ENCODE data around the gene TCN1.
"Not testable (repeated sequence)": the region's sequence is repeated elsewhere in the genome, so short reads cannot be mapped to it uniquely, and the experiment has no call there.

The TCN1 gene

DNA sequence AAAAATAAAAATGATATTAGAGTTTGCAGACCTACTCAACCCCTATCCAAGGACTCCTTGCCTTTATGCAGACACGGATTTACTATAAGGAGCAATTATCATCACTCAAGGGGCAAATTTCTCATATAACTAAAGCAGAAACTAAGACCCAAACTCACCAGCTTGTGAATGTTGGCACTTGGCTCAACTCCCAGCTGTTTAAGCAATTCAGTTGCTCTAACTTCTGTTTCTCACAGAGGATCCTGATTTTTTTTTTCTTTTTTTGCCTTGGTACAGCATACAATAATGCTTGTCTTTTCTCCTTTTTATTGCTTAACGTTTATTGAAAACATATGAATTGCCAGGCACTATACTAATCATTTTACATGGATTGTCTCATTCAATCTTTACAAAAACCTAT, 11.4 kb downstream of the TCN1 start:
- no peak for DNase-seq

- not testable (repeated sequence) for DNase-seq
Observed at GRCh38 chr11:59851416-59851815, 14.9 kb downstream of the TCN1 start.

DNA sequence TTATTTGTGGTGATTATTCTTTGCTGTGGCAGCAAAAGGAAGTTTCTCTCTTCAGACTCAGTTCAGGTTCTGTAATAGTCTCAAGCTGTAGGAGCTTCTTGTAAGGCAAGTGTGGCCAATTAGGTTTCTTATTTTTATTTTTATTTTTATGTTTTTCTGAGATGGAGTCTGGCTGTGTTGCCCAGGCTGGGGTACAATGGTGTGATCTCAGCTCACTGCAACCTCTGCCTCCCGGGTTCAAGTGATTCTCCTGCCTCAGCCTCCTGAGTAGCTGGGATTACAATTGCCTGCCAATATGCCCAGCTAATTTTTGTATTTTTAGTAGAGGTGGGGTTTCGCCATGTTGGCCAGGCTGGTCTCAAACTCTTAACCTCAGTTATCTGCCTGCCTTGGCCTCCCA, 16.7 kb downstream of the TCN1 start:
- DNase-seq = not testable (repeated sequence)

DNA sequence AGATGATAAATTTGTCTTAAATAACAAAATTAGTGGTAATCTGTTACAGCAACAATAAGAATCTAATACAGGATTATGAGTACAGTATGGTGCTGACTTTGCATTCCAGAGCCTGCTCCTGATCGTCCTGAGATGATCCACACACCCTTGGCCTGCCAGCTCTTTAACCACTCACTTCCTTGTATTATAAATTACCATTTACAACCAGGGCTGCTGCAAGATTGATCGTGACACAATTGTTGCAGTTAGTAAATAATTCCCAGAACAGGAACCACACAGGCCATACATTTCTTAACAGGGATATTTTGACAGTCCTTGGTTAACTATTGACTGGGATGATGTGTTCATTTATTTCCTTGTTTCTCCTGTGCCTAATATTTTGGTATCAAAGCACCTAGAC, 17.2 kb downstream of the TCN1 start:
- DNase-seq = no peak

DNA sequence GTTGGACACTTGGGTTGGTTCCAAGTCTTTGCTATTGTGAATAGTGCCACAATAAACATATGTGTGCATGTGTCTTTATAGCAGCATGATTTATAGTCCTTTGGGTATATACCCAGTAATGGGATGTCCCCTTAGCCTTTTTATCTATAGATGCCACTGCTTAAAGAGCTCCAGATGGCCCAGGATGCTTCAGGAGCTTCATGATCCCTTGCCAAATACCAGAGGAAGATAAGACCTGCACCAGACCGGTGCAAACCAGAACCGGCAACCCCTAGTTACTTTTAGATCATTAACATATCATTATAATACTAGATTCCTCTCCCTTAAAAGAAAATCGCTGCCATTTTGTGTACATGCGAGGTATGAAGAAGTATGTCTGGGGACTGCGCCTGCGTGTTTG, 17.8 kb downstream of the TCN1 start:
- peak; percentile 38 for DNase-seq

GRCh38 chr11:59847626-59848025, 18.7 kb downstream of the TCN1 start:
- no peak for DNase-seq

DNA sequence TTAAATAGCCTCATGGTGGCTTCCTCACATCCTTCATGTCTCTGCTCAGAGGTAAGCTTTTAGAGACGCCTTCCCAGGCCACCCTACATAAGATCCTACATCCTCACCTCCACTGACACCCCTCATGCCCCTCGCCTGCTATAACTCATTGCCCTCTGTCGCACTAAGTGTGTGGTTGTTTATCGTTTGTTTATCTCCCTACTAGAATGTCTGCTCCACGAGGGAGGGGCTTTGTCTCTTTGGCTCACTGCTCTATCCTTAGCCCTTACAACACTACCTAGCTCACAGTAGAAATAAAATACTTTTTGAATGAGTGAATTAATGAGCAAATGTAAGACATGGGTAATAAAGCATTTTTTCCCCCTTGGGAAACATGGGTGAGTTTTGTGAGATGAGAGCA, 19.7 kb downstream of the TCN1 start:
- DNase-seq = no peak

DNA sequence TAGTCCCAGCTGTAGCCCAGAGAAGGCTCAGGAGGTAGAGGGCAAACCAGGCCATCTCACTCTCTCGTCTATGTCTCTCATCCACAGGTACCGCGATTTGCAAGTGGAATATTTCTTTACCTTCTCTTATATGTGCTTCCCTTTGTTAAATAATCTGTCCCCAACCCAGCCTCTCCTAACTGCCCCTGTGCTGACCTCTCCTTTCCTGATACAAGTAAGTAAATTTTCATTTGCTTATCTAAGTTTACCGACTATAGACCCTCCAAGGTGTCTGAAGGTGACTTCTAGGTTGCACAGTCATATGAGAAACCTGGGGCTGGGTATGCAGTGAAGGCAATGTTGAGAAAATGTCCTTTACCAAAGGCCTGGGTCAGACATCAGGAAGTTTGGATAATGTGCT, 20.9 kb downstream of the TCN1 start, which contains the start of gene CBLIF:
Gene CBLIF (minus strand): TSS at position 101 of the 400 bp plus-strand sequence. CDS start 46 bp downstream, at position 55.
- DNase-seq = no peak

GRCh38 chr11:59842316-59842715, 24.0 kb downstream of the TCN1 start:
- no peak for DNase-seq

- no peak for DNase-seq
Observed at GRCh38 chr11:59841514-59841913, 24.8 kb downstream of the TCN1 start.

- no peak for DNase-seq
Observed at GRCh38 chr11:59839615-59840014, 26.7 kb downstream of the TCN1 start.

- no peak for DNase-seq
Observed at GRCh38 chr11:59833602-59834001, 32.7 kb downstream of the TCN1 start.

DNA sequence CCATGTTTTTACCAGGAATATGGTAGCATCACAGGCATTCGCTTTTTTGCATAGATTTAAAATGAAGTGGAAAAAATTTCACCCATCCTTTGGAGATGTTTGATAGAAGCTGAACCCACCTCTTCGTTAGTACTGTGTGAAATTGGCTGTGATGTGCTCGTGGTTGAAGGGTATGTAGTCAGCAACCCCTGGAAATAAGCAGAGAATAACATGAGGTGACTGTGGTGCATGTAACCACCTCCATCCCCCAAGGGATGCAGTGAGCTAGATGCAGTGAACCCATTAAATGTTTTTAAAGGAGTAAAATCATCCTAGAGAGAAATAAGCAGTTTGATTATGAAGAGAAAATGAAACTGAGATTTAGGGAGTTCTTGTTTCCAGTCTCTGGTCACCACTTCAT, 36.9 kb downstream of the TCN1 start:
- no peak for DNase-seq

- DNase-seq = peak; percentile 86
Observed at GRCh38 chr11:59822989-59823566, 43.2 kb downstream of the TCN1 start.

DNA sequence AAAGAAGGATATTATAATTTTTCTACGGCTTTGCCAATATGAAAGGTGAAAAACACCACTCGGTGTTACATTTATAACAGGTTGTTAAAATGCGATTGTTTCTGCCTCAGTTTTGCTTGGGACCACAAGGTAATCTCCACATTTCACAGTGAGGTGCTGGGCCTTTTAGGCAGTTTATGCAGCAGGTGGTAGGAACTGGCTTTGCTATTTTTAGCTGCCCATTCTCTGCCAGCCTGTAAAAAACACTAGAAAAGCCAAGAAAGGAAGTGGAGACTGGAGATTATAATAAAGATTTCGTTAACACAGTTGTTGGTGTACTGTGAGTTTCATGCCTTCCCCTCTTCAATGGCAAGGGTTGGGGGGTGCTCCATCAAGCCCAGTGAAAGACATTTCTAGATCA, 47.7 kb downstream of the TCN1 start:
- DNase-seq = no peak

GRCh38 chr11:59816434-59816833, 49.9 kb downstream of the TCN1 start:
- DNase-seq = not testable (repeated sequence)

- DNase-seq = no peak
Observed at GRCh38 chr11:59815754-59816153, 50.5 kb downstream of the TCN1 start.

GRCh38 chr11:59814021-59814420, 52.3 kb downstream of the TCN1 start:
- DNase-seq = no peak

GRCh38 chr11:59813364-59813763, 52.9 kb downstream of the TCN1 start:
- DNase-seq = no peak

GRCh38 chr11:59812220-59812619, 54.1 kb downstream of the TCN1 start:
- DNase-seq = no peak

- DNase-seq = no peak
Observed at GRCh38 chr11:59810911-59811259, 55.4 kb downstream of the TCN1 start.

DNA sequence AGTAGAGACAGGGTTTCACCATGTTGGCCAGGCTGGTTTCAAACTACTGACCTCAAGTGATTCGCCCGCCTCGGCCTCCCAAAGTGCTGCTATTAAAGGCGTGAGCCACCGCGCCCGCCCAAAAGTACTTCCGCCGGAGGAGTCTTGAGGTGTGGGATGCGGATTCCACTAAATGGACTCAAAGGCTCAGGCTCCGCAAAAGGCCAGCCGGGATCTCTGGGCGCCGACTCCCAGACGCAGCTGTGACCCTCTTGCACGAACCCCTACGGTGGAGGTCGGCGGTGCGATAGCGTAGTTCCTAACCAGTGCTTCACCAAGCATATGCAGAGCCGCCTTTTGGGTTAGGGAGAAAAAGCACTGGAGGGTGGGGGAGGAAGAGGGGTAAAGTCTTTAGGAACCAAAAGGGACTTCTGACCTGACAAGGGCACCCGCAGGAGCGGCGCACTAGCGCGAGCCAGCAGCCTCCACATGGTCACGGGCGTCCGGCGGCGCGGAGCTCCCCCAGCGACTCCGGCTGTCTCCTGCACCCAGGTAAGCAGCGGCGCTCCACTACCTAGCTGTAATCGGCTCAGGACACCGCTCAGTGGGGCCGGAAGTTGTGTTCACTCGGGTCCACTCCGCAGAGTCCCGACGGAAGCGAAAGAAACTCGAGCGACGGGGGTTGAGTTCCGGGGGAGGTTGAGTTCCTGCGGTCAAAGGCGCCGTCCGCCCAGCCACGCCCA, 55.9 kb downstream of the TCN1 start, which contains the start of gene MRPL16:
Gene MRPL16 (minus strand): TSS at position 590 of the 722 bp plus-strand sequence. CDS start 120 bp downstream, at position 470.
- peak; percentile 91 for DNase-seq

GRCh38 chr11:59807047-59807610, 59.2 kb downstream of the TCN1 start:
- DNase-seq = no peak

GRCh38 chr11:59804061-59804460, 62.2 kb downstream of the TCN1 start:
- no peak for DNase-seq
